Hematopoietic multipotent progenitor cell (in vitro differentiated cells): ENCODE measurements around the gene RAB24. TPM values are rescaled to one million over a fixed set of nuclear protein-coding genes. Genes with fewer than 3 reads are reported as not detected.

Source experiments
- total RNA-seq: library from RNA; depleted of rRNA; stranded (reverse); fragments of >200 nt; gene quantifications from one replicate; pipeline ENCODE4 v1.2.3, GENCODE V29; 2012

RAB24 gene
- total RNA-seq, 1 donor = 32.6 TPM

Other genes starting within 250 kb of the RAB24 start
- 0.54 TPM for gene FGFR4, start 216.8 kb downstream of the RAB24 start, total RNA-seq
- gene NSD1, start 169.9 kb downstream of the RAB24 start, total RNA-seq = 32.9 TPM
- 105 TPM for gene PRELID1, start 80 bp upstream of the RAB24 start, total RNA-seq
- 11.0 TPM for gene MXD3, start 8.2 kb upstream of the RAB24 start, total RNA-seq
- gene LMAN2, start 47.9 kb upstream of the RAB24 start, total RNA-seq = 423 TPM
- gene RGS14, start 54.2 kb upstream of the RAB24 start, total RNA-seq = 46.0 TPM
- under 0.01 TPM for gene SLC34A1, start 80.7 kb upstream of the RAB24 start, total RNA-seq
- not detected for gene PFN3, start 96.9 kb upstream of the RAB24 start, total RNA-seq
- gene F12, start 105.8 kb upstream of the RAB24 start, total RNA-seq = 3.2 TPM
- 98.0 TPM for gene GRK6, start 123.0 kb upstream of the RAB24 start, total RNA-seq
- 30.7 TPM for gene PRR7, start 143.1 kb upstream of the RAB24 start, total RNA-seq
- 28.5 TPM for gene DBN1, start 169.9 kb upstream of the RAB24 start, total RNA-seq
- gene PDLIM7, start 193.9 kb upstream of the RAB24 start, total RNA-seq = 21.3 TPM
- gene DOK3, start 206.1 kb upstream of the RAB24 start, total RNA-seq = 57.1 TPM
- 166 TPM for gene DDX41, start 213.2 kb upstream of the RAB24 start, total RNA-seq